GM12874 (cell line): ENCODE data around the gene ZFTA.

Source experiments
- CTCF ChIP-seq: IDR thresholded peaks from 2 replicates; pipeline ENCODE4 v1.5.1; 2011; ENCODE audit warnings: low read depth, mild to moderate bottlenecking, control low read depth, low read length, moderate library complexity; ENCODE audit not compliant: insufficient read depth

ZFTA gene

GRCh38 chr11:63737718-63738117 lies 30.9 kb downstream of the ZFTA start:
- TF ChIP-seq CTCF, result no peak

- TF ChIP-seq CTCF, result no peak
Measured at GRCh38 chr11:63736864-63737263, 31.7 kb downstream of the ZFTA start.

GRCh38 chr11:63729326-63729725 lies 39.2 kb downstream of the ZFTA start:
- TF ChIP-seq CTCF, result no peak

GRCh38 chr11:63720611-63721010 lies 48.0 kb downstream of the ZFTA start:
- no peak for TF ChIP-seq CTCF

- no peak for TF ChIP-seq CTCF
Measured at GRCh38 chr11:63719987-63720386, 48.6 kb downstream of the ZFTA start.

- TF ChIP-seq CTCF, result no peak
Measured at GRCh38 chr11:63719001-63719400, 49.6 kb downstream of the ZFTA start.
